ENCODE measurements around the gene ARL4C.

The ARL4C gene

DNA sequence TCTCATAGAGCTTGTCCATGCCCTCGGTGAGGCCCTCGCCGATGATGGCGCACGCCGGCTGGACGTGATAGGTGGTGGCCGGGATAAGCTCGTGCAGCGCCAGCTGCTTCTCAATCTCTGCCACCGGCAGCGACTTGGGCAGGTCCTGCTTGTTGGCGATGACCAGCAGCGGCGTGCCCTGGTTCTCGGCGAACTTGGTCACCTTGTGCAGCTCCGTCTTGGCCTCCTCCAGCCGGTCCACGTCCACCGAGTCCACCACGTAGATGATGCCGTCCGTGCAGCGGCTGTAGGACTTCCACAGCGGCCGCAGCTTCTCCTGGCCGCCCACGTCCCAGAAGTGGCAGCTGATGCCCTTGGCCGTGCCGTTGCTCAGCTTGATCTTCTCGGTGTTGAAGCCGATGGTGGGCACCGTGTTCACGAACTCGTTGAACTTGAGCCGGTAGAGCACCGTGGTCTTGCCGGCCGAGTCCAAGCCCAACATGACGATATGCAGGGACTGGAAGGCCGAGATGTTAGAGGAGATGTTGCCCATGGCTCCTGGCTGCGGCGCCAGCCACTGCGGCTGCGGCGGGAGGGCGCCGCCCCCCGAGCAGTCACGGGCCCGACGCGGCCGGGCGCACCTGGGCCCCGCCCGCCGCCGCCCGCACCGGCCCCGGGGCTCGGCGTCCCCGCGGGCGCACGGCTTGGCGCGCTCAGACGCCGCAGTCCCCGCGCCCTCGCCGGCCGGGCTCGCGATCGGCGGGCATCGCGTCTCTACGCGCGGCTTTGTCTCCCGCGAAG is 636 bp downstream of the ARL4C start:
- peak overlapping the region; percentile 84; the same call in 1 of the 2 replicates for H3K9ac ChIP-seq (ENCODE audit: low read depth, low read length)

DNA sequence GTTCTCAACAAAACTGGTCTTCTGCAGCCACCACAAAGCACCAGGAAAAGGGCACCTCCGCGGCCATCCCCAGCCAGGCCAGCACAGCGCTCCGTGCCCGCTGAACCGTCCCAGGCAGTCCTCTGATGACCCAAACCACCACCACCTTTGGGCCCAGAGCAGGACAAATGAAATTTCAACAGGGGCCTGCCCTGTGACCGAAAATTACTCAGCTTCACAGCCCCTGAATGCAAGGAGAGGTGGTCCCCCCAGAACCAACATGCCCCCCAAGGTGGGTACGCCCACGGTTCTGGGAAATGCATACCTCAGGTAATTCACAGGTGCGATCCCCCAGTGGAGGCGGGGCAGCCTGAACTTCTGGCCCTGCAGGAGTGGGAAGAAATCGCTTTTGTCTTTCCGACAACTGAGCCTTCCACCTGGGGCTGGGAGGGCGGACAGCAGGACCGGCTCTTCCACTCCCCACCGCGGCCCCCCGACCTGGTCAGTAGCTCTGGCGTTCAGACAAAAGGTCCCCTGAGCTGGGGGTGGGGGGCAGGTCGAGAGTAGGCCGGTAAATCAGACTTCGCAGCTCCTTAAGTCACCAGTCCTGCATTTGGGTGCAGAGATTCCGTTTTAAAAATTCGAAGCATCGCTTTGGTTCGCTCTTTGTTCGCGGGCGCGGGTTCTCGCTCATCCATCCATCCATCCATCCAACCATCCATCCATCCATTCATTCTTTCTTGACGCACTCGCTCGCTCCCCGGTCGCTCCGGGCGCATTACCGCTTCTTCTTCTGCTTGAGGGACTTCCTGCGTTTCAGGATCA is 1.4 kb downstream of the ARL4C start:
- no peaks in the 10 kb centered on the region for H3K9me3 ChIP-seq (ENCODE audit: insufficient read depth, low read depth, low read length)
- H3K27ac ChIP-seq (ENCODE audit: low read length) = no peak overlapping the region
- peaks cover 30% of the 10 kb centered on the region for H3K27me3 ChIP-seq (ENCODE audit: insufficient read depth, low read length)
- H3K9ac ChIP-seq (ENCODE audit: low read depth, low read length) = peak overlapping the region; percentile 84; the same call in 1 of the 2 replicates
- no peaks in the 10 kb centered on the region for H3K36me3 ChIP-seq (ENCODE audit: insufficient read depth, low read depth, low read length)
- H3K4me1 ChIP-seq (ENCODE audit: insufficient read depth, low read length) = peaks cover 17% of the 10 kb centered on the region; the same call in 1 of the 2 replicates
- H3K4me3 ChIP-seq (ENCODE audit: low read length) = peak overlapping the region; percentile 81

More for the DNA sequence above, 636 bp downstream of the ARL4C start:
- peaks cover 17% of the 10 kb centered on the region; the same call in 1 of the 2 replicates for H3K4me1 ChIP-seq (ENCODE audit: insufficient read depth, low read length)
- H3K9me3 ChIP-seq (ENCODE audit: insufficient read depth, low read depth, low read length) = no peaks in the 10 kb centered on the region
- H3K27me3 ChIP-seq (ENCODE audit: insufficient read depth, low read length) = peaks cover 30% of the 10 kb centered on the region
- no peaks in the 10 kb centered on the region for H3K36me3 ChIP-seq (ENCODE audit: insufficient read depth, low read depth, low read length)
- no peak overlapping the region for H3K27ac ChIP-seq (ENCODE audit: low read length)
- peak overlapping the region; percentile 81 for H3K4me3 ChIP-seq (ENCODE audit: low read length)

DNA sequence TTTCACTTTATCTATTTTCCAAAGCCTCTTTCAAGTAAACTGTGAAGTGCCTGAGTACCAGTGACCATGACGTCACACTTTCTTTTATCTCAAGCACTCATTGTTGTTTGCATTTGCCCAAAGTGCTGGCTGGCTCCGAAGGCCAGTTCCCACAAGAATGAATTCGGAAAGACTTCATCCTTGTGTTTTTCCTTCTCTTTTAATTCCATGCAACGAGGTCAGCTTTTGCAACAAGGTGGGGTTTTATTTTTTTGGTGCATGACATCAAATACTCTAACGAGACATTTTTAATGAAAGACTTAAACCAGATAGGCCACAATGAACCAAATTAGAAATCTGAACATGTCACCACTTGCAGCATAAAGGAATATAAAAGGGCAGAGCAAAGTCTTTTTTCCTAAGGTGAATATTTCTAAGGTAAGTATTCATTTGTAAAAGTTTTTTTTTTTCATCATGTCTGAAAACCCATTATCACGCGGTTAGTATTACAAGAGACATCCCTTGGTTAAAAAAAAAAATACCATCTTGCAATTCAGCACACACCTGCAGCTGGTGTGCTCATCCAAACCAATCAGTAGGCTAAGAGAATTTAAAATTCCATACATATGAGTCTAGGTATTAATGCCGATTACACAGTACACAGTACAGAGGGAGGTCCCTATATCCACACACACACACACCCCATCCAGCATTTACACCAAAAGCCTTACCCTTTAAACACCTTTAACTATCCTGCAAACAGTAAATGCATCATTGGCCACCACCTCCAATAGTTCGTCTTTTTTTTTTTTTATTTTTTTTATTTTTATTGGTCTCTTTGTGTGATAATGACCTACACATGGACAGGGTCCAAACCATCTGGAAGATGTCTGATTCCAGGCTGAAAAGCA is 2.3 kb downstream of the ARL4C start:
- Histone ChIP-seq H3K27me3 (ENCODE audit: insufficient read depth, low read length) (peaks cover 30% of the 10 kb centered on the region), H3K9me3 (ENCODE audit: insufficient read depth, low read depth, low read length) (no peaks in the 10 kb centered on the region), H3K4me3 (ENCODE audit: low read length) (peak overlapping the region; percentile 81), H3K9ac (ENCODE audit: low read depth, low read length) (peak overlapping the region; percentile 84; the same call in 1 of the 2 replicates), H3K36me3 (ENCODE audit: insufficient read depth, low read depth, low read length) (no peaks in the 10 kb centered on the region), H3K4me1 (ENCODE audit: insufficient read depth, low read length) (peaks cover 17% of the 10 kb centered on the region; the same call in 1 of the 2 replicates), H3K27ac (ENCODE audit: low read length) (no peak overlapping the region)

DNA sequence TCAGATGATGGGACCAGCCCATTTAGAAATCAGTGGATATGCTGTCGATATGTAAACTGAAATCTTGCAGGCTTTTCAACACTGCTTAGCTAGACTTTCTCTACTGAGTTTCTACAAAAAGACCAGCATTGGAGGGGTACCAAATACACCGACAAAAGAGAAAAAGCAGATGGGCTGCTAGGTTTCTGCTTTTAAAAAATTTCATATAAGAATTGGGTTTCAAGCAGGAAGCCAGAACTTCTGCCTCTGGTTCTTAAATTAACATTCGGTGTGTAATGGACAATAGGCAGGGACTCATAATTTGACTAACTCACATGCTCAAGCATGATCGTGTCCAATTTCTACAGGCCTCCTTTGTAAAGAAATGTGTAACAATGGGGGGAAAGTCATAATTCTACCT is 3.1 kb downstream of the ARL4C start:
- Histone ChIP-seq H3K4me1 (ENCODE audit: insufficient read depth, low read length) (peaks cover 17% of the 10 kb centered on the region; the same call in 1 of the 2 replicates), H3K9me3 (ENCODE audit: insufficient read depth, low read depth, low read length) (no peaks in the 10 kb centered on the region), H3K27me3 (ENCODE audit: insufficient read depth, low read length) (peaks cover 25% of the 10 kb centered on the region), H3K27ac (ENCODE audit: low read length) (no peak overlapping the region), H3K36me3 (ENCODE audit: insufficient read depth, low read depth, low read length) (no peaks in the 10 kb centered on the region), H3K4me3 (ENCODE audit: low read length) (peak overlapping the region; percentile 81), H3K9ac (ENCODE audit: low read depth, low read length) (no peak overlapping the region; the same call in 1 of the 2 replicates)

DNA sequence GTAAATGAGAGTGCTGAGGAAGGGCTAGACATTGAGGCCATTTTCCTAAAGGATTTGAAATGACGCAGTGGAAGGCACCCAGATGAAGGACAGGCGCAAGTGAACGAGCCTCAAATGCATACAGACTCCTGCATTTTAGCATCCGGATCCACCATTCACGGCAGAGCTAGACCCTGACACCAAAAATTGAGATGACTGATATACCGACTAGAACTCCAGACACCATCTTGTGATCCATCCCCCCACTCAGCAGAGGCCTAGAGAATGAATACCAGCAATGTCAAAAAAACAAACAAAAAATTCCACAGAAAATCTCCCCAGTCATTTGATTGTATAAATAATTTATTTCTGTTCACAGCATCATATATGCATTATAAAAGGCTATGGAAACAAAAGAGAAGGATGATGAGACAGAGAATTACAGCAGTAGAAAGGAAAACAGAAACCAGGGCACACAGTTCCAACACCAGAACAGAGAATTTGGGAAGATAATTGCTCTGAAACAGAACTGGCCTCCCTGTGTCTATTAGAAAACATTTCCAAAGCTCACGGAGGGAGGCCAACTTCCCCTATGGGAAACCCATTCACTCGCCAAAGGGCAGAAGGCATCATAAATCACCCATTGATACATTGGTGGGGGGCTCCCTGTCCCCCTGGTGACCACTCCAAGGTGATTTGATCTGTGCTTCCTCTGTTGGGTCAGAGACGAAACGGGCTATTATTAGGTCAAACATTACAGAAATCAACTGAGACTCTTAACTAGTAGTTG is 4.0 kb downstream of the ARL4C start:
- Histone ChIP-seq H3K4me1 (ENCODE audit: insufficient read depth, low read length) (peaks cover 17% of the 10 kb centered on the region; the same call in 1 of the 2 replicates), H3K27me3 (ENCODE audit: insufficient read depth, low read length) (peaks cover 16% of the 10 kb centered on the region), H3K36me3 (ENCODE audit: insufficient read depth, low read depth, low read length) (no peaks in the 10 kb centered on the region), H3K9me3 (ENCODE audit: insufficient read depth, low read depth, low read length) (no peaks in the 10 kb centered on the region), H3K9ac (ENCODE audit: low read depth, low read length) (no peak overlapping the region; the same call in 1 of the 2 replicates), H3K27ac (ENCODE audit: low read length) (no peak overlapping the region), H3K4me3 (ENCODE audit: low read length) (peak overlapping the region; percentile 81)

DNA sequence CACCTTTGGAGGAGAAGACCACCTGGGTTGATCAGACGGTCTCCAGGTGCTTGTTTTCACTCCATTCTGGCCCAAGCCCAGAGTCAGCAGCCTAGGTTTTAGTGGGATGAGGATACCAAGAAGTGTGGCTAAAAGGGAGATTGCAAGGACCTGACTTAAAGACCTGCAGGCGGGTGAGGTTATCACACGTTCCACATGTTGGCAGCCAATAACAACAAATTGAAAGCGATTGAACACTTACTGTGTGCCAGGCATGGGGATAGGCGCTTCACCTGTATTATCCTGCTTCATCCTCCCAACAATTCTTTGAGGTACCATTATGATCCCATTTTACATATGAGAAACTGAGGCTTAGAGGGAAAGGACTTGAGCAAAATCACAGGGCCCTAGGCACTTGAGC is 5.0 kb downstream of the ARL4C start:
- H3K4me1 ChIP-seq (ENCODE audit: insufficient read depth, low read length) = peaks cover 17% of the 10 kb centered on the region; the same call in 1 of the 2 replicates
- H3K36me3 ChIP-seq (ENCODE audit: insufficient read depth, low read depth, low read length) = no peaks in the 10 kb centered on the region
- no peak overlapping the region for H3K9ac ChIP-seq (ENCODE audit: low read depth, low read length)
- H3K9me3 ChIP-seq (ENCODE audit: insufficient read depth, low read depth, low read length) = no peaks in the 10 kb centered on the region
- peaks cover 12% of the 10 kb centered on the region; the same call in 1 of the 2 replicates for H3K27me3 ChIP-seq (ENCODE audit: insufficient read depth, low read length)
- H3K4me3 ChIP-seq (ENCODE audit: low read length) = no peak overlapping the region
- no peak overlapping the region for H3K27ac ChIP-seq (ENCODE audit: low read length)

DNA sequence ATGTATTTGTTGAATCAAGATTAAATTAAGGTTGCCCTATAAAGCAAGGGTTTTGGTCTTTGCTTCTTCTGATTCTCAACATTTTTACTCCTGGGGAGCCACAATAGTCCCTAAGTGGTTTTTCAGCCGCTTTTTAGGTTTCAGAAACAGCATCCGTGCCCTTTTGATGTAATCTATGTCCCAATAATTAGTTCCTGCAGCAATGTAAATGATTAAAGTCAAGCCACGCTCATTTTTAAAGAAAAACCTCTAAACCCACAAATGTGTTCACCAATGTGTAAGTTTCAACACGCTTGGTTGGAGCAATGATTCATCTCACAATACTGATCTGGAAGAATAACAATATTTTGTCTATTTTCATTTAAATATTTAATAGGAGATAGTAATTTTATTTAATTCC is 5.6 kb downstream of the ARL4C start:
- H3K9ac ChIP-seq (ENCODE audit: low read depth, low read length) = no peak overlapping the region
- peaks cover 17% of the 10 kb centered on the region; the same call in 1 of the 2 replicates for H3K4me1 ChIP-seq (ENCODE audit: insufficient read depth, low read length)
- peaks cover 12% of the 10 kb centered on the region; the same call in 1 of the 2 replicates for H3K27me3 ChIP-seq (ENCODE audit: insufficient read depth, low read length)
- H3K9me3 ChIP-seq (ENCODE audit: insufficient read depth, low read depth, low read length) = no peaks in the 10 kb centered on the region
- H3K4me3 ChIP-seq (ENCODE audit: low read length) = no peak overlapping the region
- no peaks in the 10 kb centered on the region for H3K36me3 ChIP-seq (ENCODE audit: insufficient read depth, low read depth, low read length)
- no peak overlapping the region for H3K27ac ChIP-seq (ENCODE audit: low read length)

DNA sequence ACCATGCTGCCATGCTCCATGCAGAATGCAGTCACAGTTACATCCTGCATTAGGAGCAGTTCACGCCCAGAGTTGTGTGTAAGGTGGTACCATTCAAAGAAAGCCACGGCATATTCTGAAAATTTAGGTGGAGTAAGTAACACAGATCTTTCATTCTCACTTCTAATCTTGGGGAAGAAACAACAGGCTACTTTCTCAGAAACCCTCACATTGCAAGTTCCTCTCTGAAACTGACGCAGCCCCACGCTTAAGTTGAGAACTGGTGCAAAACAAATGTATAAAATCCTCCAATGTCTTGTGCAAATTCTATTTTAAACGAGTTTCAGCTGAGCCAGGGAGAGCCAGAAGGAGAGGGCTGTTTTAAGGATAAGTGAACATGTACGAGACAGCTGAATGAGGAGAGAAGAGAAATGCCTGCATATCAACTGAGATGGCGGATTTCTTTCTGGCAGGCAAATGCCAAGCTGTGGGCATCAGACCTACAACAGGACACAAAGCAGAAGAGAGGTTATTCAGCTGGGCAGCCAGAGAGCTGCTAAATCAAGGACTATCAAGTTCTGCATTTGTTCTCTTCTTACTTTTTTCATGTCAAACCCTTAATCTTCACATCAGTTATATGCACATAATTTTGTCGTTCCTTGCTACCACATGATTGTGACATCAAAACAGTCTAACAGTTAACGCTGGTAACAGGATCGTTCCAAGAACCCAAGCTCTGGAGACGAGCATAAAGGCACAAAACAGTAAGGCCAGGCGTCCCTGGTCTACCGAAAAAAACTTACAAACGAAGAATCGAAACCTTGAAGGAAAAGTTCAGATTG is 6.4 kb downstream of the ARL4C start:
- H3K9me3 ChIP-seq (ENCODE audit: insufficient read depth, low read depth, low read length) = no peaks in the 10 kb centered on the region
- no peak overlapping the region for H3K4me3 ChIP-seq (ENCODE audit: low read length)
- peaks cover 4% of the 10 kb centered on the region; the same call in 1 of the 2 replicates for H3K27me3 ChIP-seq (ENCODE audit: insufficient read depth, low read length)
- no peaks in the 10 kb centered on the region for H3K36me3 ChIP-seq (ENCODE audit: insufficient read depth, low read depth, low read length)
- H3K4me1 ChIP-seq (ENCODE audit: insufficient read depth, low read length) = peaks cover 17% of the 10 kb centered on the region; the same call in 1 of the 2 replicates
- H3K9ac ChIP-seq (ENCODE audit: low read depth, low read length) = no peak overlapping the region
- no peak overlapping the region for H3K27ac ChIP-seq (ENCODE audit: low read length)

DNA sequence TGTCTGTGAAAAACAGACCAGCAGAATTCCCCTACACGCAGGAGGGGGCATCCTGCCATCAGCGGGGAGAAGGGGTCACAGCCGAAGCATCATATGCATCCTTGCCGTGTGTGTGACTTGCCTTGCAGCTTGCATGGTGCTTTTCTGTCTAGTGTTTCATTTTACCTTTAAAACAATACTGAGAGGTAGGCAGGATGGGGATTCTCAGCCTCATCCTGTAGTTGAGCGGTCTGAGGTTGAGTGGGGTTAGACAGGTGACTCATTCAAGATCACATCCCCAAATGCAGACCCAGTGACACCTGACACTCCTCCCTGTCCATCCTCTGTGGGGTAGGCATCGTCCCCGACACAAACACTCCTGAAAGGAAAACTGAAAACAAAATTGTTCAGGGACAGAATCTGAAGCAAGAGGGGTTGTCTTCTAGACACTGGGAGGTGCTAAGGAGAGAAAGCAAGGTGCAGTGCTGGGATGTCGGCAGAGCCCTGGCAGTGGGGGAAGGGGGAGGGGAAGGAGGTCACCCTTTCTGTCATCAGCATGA is 7.9 kb downstream of the ARL4C start:
- no peak overlapping the region for H3K9ac ChIP-seq (ENCODE audit: low read depth, low read length)
- H3K36me3 ChIP-seq (ENCODE audit: insufficient read depth, low read depth, low read length) = no peaks in the 10 kb centered on the region
- no peaks in the 10 kb centered on the region for H3K27me3 ChIP-seq (ENCODE audit: insufficient read depth, low read length)
- no peak overlapping the region for H3K27ac ChIP-seq (ENCODE audit: low read length)
- no peak overlapping the region for H3K4me3 ChIP-seq (ENCODE audit: low read length)
- H3K4me1 ChIP-seq (ENCODE audit: insufficient read depth, low read length) = peaks cover 15% of the 10 kb centered on the region; the same call in 1 of the 2 replicates
- no peaks in the 10 kb centered on the region for H3K9me3 ChIP-seq (ENCODE audit: insufficient read depth, low read depth, low read length)

DNA sequence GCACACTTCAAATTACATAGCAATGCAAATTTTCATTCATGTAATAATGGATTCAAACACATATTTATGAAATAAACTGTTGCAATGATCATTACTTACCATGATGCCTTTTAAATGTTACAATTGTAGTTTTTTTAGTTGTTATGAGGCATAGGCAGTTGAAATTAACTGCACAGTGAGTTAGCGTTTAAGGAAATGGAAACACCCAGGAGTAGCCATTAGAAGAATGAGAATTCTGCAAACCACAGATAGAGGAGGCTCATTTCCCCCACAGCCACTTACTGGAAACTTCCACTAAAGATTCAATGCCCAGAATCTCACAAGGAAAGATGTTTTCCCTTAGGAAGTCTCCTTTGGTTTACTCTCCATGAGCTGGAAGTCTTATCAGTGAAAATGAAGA is 8.4 kb downstream of the ARL4C start:
- Histone ChIP-seq H3K27me3 (ENCODE audit: insufficient read depth, low read length) (no peaks in the 10 kb centered on the region), H3K27ac (ENCODE audit: low read length) (no peak overlapping the region), H3K9me3 (ENCODE audit: insufficient read depth, low read depth, low read length) (no peaks in the 10 kb centered on the region), H3K4me1 (ENCODE audit: insufficient read depth, low read length) (peaks cover 10% of the 10 kb centered on the region; the same call in 1 of the 2 replicates), H3K4me3 (ENCODE audit: low read length) (no peak overlapping the region), H3K36me3 (ENCODE audit: insufficient read depth, low read depth, low read length) (no peaks in the 10 kb centered on the region), H3K9ac (ENCODE audit: low read depth, low read length) (no peak overlapping the region)

Data from iPS-20b (cell line).